ENCODE measurements around the gene DCBLD2.

Gene DCBLD2

DNA sequence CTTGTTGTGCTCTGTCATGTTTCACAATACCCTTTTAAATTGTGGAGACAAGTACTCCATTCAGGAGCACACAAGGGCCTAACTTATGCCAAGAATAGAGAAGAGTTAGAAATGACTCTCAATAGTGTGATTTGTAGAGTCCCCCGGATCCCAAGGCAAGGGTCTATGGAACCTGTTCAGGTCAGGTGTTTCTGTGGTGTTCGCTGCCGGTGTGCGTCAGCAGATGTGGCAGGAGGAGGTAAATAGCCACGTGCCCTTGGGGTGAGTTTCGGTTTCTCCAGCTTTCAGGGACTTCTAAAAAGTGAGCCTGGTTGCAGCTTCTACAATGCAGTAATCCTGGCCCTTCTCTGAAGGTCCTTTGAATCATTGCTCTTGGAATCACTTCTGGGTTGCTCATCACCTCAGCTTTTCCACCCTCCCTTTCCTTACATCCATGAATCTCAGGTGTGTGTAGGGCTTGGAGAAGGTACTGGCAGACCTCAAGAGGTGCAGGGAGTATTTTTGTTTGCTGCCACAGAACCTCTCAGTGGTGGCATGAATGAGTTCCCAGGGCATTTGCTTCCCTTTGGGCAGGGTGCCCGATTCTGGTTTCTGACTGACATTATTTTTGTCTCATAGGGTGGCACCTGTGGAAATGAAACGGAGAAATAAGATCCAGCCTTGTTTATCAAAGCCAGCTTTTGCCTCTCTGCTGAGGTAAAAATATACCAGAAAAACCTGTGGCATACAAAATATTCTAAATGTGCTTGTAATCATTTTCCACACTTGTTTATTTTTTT lies 131.0 kb downstream of the DCBLD2 start:
- DNase-seq, result peak in 24 of 56 donors; percentile 5 to 68 (median 30)

DNA sequence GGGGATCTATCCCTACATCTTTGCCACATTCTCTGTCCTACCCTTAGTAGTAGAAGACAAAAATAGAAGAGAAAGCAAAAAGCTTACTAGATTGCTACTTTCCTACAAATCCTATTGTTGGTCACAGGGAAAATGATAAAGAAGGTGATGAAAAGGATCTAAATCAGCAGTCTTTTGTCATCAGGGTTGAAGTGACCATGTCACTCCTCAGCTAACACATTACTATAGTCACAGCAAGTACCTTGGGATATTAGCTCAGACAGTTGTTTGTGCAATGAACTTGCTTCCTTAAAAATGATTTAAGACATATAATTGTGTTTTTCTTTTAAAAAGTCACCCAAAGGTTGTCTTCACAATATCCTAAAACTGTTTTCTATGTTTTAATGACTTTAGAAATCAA lies 132.0 kb downstream of the DCBLD2 start:
- DNase-seq, result no peak

DNA sequence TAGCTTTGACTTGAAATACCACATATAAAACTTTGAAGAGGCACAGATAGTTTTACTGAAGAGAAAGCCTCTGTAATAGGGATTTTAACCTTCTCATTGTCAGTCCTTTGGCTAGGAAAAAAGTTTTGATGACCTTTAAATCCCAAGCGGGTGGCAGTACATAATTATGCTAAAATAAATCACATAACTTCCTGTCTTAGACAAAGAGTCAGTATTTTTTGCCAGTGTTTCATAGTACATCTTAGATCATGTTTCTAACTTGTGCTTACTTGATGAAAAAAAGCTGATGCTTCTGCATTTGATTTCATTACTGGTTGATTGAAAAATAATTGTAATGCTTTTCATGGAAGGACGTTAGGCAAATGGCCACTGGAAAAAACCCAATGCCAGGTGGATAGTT lies 132.5 kb downstream of the DCBLD2 start:
- DNase-seq, result no peak

DNA sequence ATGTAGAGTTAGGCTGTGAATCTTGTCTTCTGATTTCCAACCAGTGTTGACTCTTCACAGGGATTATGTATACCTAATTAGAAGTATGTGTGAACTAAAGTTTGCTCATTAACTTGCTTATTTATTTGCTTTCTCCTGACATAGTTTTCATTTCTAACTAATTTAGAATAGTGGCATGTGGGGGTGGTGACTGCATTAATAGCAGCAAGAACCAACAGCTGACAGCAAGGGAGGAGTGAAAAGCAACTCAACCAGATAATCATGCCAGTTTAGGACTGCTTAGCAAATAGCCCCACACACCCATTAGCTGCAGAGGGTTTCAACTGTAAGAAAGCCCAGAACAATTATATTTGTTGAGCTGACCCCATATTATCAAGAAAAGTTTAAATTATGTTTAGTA lies 134.6 kb downstream of the DCBLD2 start:
- DNase-seq, result no peak

DNA sequence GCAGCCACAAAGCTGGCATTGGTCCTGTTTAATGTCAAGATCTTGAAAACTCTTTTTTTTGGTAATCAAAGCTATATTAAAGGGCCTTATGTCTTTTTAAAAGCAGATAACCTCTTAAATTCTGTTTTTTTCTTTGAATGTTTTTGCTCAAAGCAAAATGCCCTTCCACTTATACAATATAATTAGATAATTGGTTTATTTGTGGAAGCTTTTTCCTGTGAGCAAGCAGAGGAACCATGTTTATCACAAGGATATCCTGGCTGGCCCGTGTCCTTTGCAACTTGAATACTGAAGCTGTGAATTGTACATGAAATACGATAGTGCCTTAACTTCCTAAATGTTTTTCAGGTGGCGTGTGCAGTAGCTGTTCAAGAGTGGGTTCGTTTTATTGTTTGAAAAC lies 135.8 kb downstream of the DCBLD2 start:
- no peak for DNase-seq

DNA sequence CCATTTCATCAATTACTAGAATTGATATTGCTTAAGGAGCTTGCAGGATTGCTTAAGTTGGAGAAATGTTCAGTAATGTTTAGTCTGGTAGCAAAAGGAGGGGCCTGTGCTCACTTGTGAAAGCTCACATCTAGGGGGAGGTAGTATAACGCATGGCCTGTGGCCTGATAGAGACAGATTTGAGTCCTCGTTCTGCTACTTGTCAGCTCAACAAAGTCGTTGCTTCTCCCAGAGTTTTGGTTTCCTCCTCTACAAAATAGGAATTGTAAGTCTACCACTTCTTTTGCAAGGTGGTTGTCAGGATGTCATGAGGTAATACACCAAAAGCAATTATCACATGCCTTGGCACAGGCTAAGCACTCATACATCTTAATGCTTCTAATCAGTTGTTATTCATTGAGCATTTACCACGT lies 137.0 kb downstream of the DCBLD2 start:
- peak in 1 of 56 donors; percentile 16 for DNase-seq

DNA sequence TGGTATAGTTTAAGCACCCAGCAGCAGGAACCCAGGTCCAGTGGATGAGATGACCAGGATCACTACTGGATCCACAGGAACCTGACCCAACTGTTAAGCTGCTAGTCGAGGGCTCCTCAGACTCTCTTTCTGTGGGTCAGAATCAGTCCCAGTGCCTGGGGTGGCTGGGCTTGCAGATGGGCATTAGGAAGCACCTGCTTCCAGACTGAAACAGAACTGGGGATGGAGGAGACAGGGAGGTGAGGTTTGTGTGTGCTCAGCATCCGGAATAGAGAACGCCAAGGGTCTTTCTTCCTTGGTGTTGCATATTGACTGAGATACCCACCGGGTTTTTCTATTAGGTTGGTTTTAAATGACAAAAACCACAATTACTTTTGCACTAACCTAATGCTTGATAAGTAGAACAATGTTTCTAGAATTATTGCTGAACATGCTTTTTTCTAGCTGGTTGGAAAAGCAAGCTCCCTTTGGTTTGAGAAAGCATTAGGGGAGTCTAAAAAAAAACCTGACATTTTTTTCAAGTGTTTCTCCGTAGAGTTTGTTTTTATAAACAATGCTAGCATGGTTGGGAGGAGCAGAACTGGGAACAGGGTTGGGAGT lies 137.6 kb downstream of the DCBLD2 start:
- DNase-seq, result no peak

DNA sequence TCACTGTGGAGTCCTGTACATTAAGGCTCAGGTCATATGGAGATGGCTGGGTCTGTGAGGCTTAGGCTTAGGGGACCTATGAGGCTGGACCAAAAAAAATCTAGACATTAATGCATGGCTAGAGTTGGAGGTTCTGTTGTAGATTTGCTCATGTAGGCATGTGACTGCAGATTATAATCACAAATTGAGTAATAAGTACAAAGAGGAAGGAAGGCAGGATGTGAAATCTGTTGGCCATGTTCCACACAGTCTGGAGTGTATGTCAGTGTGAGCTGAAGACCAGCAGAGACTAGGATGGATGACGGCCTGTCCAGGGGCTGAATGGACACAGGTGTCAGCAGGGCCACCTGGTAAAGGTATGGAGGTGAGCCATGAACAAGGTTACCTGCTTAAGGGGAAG lies 138.4 kb downstream of the DCBLD2 start, which contains the start of gene ST3GAL6:
Gene ST3GAL6 (plus strand): TSS at position 265 of the 400 bp plus-strand sequence. CDS start 5,101 bp downstream, outside the sequence.
- DNase-seq, result no peak

DNA sequence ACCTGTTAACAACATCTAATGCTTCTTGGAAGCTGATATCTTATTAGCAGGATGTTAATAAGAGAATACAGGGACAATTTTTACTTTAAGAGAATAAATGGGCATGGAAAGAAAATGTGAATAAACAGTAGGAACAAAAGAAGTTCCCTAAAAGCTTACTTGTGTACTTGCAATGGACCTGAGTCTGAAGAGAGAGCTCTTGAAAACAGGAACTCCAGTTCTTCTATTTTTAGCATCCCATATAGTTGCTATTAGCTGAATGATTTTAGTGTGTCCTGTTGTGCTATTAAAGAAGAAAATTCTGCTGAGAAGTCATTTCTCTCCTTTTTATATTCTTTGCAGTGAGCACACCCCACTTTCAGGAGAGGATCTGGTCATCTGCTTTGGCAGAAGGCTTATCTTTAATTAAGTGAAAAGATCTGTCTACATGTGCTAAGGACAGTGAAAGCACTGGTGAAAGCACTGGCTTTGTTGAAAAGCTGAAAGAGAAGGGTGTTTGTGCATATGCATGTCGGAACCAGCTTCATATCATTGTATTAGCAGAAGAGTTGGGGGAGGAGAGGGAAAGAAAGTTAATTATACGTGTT lies 139.8 kb downstream of the DCBLD2 start:
- no peak for DNase-seq

DNA sequence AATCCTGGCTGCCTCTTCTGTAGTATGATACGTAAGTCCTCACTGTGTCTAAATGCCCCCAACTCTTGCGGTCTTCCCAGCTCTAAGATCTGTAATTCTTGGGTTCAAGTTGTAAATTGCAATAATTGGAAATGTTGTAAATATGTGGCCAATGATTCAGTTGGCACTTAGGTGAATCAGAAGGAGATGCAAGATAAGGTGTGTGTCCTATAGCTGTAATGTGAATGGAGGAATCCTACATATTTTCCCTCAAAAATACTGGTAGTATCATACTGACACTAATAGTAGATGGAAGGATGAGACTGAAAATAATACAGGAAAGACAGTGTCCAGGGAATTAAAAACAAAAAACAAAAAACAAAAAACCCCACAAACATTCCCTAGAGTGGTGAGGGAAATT lies 141.9 kb downstream of the DCBLD2 start:
- DNase-seq, result no peak

DNA sequence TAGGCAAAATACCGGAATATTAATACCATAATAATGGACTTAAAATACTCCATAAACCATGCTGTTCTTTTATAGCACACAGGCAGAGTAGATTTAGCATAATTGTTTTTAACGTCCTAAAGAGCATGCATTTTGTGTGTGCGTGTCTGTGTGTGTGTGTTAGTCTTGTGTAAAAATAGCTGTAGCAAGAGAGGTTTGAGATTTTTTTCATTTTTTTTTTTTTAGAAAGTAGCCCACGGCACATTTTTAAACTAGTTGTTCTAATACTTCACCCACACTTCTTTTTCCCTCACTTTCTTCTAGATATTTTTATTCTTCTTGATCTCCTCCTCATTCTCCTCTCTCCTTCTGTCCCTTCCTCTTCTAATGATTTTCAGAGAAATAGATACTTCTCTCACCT lies 145.9 kb downstream of the DCBLD2 start:
- no peak for DNase-seq

DNA sequence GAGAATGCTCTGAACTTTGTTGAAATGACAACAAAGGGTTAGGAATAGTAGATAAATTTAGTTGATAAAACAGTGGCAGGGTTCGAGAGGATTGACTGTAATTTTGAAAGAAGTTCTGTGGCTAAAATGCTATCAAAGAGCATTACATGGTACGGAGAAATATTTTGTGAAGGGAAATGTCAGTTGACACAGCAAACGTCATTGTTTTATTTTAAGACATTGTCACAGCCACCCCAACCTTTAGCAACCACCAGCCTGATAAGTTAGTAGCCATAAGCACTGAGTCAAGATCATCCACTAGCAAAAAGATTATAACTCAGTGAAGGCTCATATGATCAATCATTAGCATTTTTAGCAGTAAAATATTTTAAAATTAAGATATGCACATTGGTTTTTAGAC lies 147.0 kb downstream of the DCBLD2 start:
- no peak for DNase-seq

DNA sequence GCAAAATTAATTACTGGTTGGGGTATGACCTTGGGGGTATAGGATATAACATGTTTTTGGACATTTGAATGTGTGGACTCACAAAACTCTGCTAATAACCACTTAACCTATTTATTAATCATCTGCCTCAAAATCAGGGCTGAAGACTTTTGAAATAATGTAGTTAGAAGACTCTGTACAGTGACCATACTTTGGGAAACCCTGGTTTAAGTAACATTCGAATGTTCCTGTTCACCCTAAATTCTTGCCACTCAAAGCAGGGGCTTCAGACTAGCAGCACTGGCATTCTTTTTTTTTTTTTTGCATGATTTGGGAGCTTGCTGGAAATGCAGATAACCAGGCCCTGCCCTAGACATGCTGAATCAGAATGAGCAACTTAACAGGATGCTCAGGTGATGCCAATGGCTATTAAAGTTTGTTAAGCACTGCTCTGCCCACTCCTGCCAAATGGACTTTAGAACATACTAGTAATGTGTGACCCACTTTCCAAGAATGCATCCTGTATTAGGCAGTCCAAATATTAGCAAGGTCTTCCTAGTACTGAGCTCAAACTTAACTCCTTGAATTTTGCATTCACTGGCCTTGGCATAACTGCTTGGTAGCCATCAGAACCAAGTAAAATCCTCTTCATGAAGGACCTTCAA lies 151.1 kb downstream of the DCBLD2 start:
- DNase-seq, result no peak

DNA sequence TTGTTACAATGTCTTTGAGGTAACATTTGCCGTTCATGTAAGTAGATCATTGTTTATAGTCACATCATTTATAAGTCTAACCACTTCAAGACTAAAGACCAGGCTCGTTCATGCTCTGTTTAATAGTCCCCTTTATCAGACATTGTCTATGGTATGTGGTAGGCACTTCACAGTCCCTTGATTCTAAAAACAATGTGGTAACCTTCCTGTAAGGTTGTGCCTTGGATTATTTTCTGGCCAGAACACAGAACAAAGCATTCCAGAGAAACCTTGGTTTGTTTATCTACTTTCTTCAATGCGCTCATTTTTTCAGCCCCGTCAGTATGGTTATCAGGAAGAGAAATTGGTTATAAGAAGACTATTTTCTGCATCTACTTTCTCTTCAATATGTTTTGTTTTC lies 154.6 kb downstream of the DCBLD2 start:
- no peak for DNase-seq

DNA sequence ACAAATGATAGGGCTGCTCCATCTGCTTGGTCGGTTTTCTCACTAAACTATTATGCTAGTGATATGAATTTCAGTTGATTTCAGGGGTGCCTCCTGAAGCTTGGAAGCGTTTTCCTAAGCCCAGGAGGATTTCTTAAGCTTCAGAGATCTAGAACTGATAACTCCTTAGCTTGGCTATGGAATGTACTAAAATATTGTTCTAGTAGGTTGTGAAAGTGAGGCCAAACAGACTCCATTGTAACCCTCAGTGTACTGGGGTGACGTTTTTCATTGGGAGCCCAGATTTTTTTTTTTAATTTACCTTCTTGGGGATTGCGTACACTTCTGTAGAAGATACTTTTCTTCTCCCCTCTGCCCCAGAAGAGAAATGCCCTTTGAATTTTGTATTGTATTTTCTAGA lies 155.4 kb downstream of the DCBLD2 start:
- DNase-seq, result no peak
